ENCODE results near the gene ZNF532.

Gene ZNF532

DNA sequence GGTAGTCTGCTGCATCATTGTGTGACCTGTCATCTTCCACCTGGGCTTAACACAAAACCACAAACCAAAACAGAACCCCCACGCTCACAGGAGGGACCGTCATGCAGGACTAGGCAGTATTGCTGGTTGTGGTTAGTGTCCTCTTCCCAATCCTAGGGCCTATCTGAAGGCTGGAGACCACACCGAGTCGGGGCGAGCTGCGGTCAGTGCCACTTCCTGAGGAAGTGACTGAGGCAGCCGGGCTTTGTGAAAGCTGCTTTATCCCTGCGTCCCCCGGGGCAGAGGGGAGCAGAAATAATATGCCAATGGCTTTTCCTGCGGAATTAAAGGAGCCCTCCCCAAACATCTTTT, 22.9 kb downstream of the ZNF532 start:
- Histone ChIP-seq H2AFZ (ENCODE audit: low read length) (no peak overlapping the region), H4K20me1 (ENCODE audit: insufficient read depth, low read length) (no peaks in the 10 kb centered on the region), H3K4me3 (ENCODE audit: low read depth, low read length, poor library complexity, severe bottlenecking) (peak overlapping the region; percentile 12), H3K9ac (ENCODE audit: low read length) (no peak overlapping the region; the same call in 1 of the 2 replicates), H3K79me2 (ENCODE audit: insufficient read depth, low read length) (peaks cover 7% of the 10 kb centered on the region), H3K27me3 (ENCODE audit: insufficient read depth, low read length) (no peaks in the 10 kb centered on the region), H3K27ac (ENCODE audit: low read depth, low read length, poor library complexity, severe bottlenecking) (peak overlapping the region; percentile 82), H3K4me1 (ENCODE audit: insufficient read depth, low read length, severe bottlenecking) (peaks cover 38% of the 10 kb centered on the region), H3F3A (ENCODE audit: insufficient read depth, low read length) (peaks cover 10% of the 10 kb centered on the region; the same call in 1 of the 2 replicates), H3K4me2 (ENCODE audit: low read length) (peak overlapping the region; percentile 45), H3K9me3 (ENCODE audit: low read length) (no peaks in the 10 kb centered on the region), H3K36me3 (ENCODE audit: insufficient read depth, low read length) (peaks cover 33% of the 10 kb centered on the region), H3K9me2 (ENCODE audit: low read depth, low read length) (no peaks in the 10 kb centered on the region)
- TF ChIP-seq CTCF (IDR thresholded peaks at IDR 0.05; ENCODE audit: low read length) (no peak), EZH2 (IDR thresholded peaks at IDR 0.05; ENCODE audit: borderline replicate concordance, low read length) (no peak)

DNA sequence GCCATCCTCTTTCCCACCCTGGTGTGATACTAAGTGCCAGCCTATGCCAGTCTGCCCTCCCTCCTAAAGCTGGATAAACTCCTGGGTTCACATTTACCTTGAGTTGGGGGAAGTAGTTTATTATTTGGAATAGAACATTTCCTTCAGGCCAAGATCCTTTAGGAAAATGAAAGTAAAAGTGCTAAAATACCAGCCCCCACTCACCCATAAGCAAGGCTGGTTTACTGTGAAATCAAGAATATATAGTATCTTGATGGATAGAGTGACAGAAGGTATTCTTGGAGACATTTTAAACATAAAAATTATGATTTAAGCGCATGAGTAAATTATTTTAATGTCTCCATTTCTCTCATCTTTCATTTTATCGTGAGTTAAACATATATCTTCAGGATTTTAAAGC, 27.1 kb downstream of the ZNF532 start:
- H3K4me3 ChIP-seq (ENCODE audit: low read depth, low read length, poor library complexity, severe bottlenecking): no peak overlapping the region
- H3K9ac ChIP-seq (ENCODE audit: low read length): no peak overlapping the region; the same call in 1 of the 2 replicates
- H3K9me2 ChIP-seq (ENCODE audit: low read depth, low read length): no peaks in the 10 kb centered on the region
- H3K27me3 ChIP-seq (ENCODE audit: insufficient read depth, low read length): no peaks in the 10 kb centered on the region
- H3K9me3 ChIP-seq (ENCODE audit: low read length): no peaks in the 10 kb centered on the region
- peaks cover 9% of the 10 kb centered on the region for H3K79me2 ChIP-seq (ENCODE audit: insufficient read depth, low read length)
- H3K4me1 ChIP-seq (ENCODE audit: insufficient read depth, low read length, severe bottlenecking): peaks cover 65% of the 10 kb centered on the region
- H3K4me2 ChIP-seq (ENCODE audit: low read length): peak overlapping the region; percentile 48
- TF ChIP-seq EZH2 (IDR thresholded peaks at IDR 0.05; ENCODE audit: borderline replicate concordance, low read length) (no peak), CTCF (IDR thresholded peaks at IDR 0.05; ENCODE audit: low read length) (no peak)
- peak overlapping the region; percentile 28 for H3K27ac ChIP-seq (ENCODE audit: low read depth, low read length, poor library complexity, severe bottlenecking)
- no peak overlapping the region for H2AFZ ChIP-seq (ENCODE audit: low read length)
- H4K20me1 ChIP-seq (ENCODE audit: insufficient read depth, low read length): no peaks in the 10 kb centered on the region
- peaks cover 13% of the 10 kb centered on the region for H3F3A ChIP-seq (ENCODE audit: insufficient read depth, low read length)
- peaks cover 27% of the 10 kb centered on the region for H3K36me3 ChIP-seq (ENCODE audit: insufficient read depth, low read length)

DNA sequence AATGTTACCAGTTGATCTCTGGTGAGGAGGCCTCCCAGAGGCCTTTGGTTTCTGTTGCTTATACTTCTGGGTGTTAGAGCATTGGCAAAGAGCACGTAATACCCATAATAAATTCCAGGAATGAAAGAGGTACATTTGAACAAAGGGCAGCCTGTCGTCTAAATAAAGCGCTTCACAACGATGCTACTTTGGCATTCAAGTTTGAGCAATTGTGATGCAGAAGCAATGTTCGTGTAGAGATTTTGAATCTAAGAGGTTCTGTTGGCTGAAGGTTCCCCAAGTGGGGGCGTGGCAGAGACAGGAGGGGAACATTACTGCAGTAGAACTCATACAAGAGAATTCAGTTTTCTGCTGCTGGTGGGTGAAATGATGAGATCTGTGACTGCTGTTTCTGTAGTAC, 27.8 kb downstream of the ZNF532 start:
- no peak overlapping the region for H2AFZ ChIP-seq (ENCODE audit: low read length)
- H3K27ac ChIP-seq (ENCODE audit: low read depth, low read length, poor library complexity, severe bottlenecking): peak overlapping the region; percentile 28
- H4K20me1 ChIP-seq (ENCODE audit: insufficient read depth, low read length): no peaks in the 10 kb centered on the region
- peaks cover 12% of the 10 kb centered on the region for H3K79me2 ChIP-seq (ENCODE audit: insufficient read depth, low read length)
- H3K4me3 ChIP-seq (ENCODE audit: low read depth, low read length, poor library complexity, severe bottlenecking): no peak overlapping the region
- peaks cover 65% of the 10 kb centered on the region for H3K4me1 ChIP-seq (ENCODE audit: insufficient read depth, low read length, severe bottlenecking)
- H3K9me3 ChIP-seq (ENCODE audit: low read length): no peaks in the 10 kb centered on the region
- no peak overlapping the region for H3K9ac ChIP-seq (ENCODE audit: low read length)
- peaks cover 20% of the 10 kb centered on the region for H3F3A ChIP-seq (ENCODE audit: insufficient read depth, low read length)
- TF ChIP-seq EZH2 (IDR thresholded peaks at IDR 0.05; ENCODE audit: borderline replicate concordance, low read length): no peak
- TF ChIP-seq CTCF (IDR thresholded peaks at IDR 0.05; ENCODE audit: low read length): no peak
- no peak overlapping the region for H3K4me2 ChIP-seq (ENCODE audit: low read length)
- H3K9me2 ChIP-seq (ENCODE audit: low read depth, low read length): no peaks in the 10 kb centered on the region
- no peaks in the 10 kb centered on the region for H3K27me3 ChIP-seq (ENCODE audit: insufficient read depth, low read length)
- H3K36me3 ChIP-seq (ENCODE audit: insufficient read depth, low read length): peaks cover 27% of the 10 kb centered on the region

All from OCI-LY1 (cell line).